Measurements from ENCODE around the gene TRIM15.
"Not testable (repeated sequence)": the region's sequence is repeated elsewhere in the genome, so short reads cannot be mapped to it uniquely, and the experiment has no call there.

Gene TRIM15

GRCh38 chr6:30162265-30163089, 869 bp upstream of the TRIM15 start:
- DNase-seq (ENCODE audit: low spot score), result no peak

GRCh38 chr6:30163918-30164654, 740 bp downstream of the TRIM15 start:
- no peak for DNase-seq (ENCODE audit: low spot score)

- DNase-seq (ENCODE audit: low spot score), result no peak
Measured at GRCh38 chr6:30164714-30165113, 1.4 kb downstream of the TRIM15 start.

GRCh38 chr6:30165238-30165637, 1.9 kb downstream of the TRIM15 start:
- DNase-seq (ENCODE audit: low spot score), result not testable (repeated sequence)

- no peak for DNase-seq (ENCODE audit: low spot score)
Measured at GRCh38 chr6:30167101-30167500, 3.8 kb downstream of the TRIM15 start.

GRCh38 chr6:30168741-30169140, 5.4 kb downstream of the TRIM15 start:
- DNase-seq (ENCODE audit: low spot score), result no peak

- DNase-seq (ENCODE audit: low spot score), result no peak
Measured at GRCh38 chr6:30169658-30170614, 6.6 kb downstream of the TRIM15 start.

GRCh38 chr6:30171677-30172471, 8.5 kb downstream of the TRIM15 start:
- DNase-seq (ENCODE audit: low spot score), result no peak

GRCh38 chr6:30172681-30173080, 9.3 kb downstream of the TRIM15 start:
- no peak for DNase-seq (ENCODE audit: low spot score)

- DNase-seq (ENCODE audit: low spot score), result no peak
Measured at GRCh38 chr6:30175765-30176164, 12.4 kb downstream of the TRIM15 start.

GRCh38 chr6:30178837-30179236, 15.5 kb downstream of the TRIM15 start:
- no peak for DNase-seq (ENCODE audit: low spot score)

GRCh38 chr6:30180145-30180544, 16.8 kb downstream of the TRIM15 start:
- DNase-seq (ENCODE audit: low spot score), result no peak

- DNase-seq (ENCODE audit: low spot score), result no peak
Measured at GRCh38 chr6:30184417-30185031, 21.2 kb downstream of the TRIM15 start.

GRCh38 chr6:30185846-30186484, 22.6 kb downstream of the TRIM15 start:
- no peak for DNase-seq (ENCODE audit: low spot score)

- no peak for DNase-seq (ENCODE audit: low spot score)
Measured at GRCh38 chr6:30188541-30188940, 25.2 kb downstream of the TRIM15 start.

- no peak for DNase-seq (ENCODE audit: low spot score)
Measured at GRCh38 chr6:30192076-30192475, 28.7 kb downstream of the TRIM15 start.

- DNase-seq (ENCODE audit: low spot score), result no peak
Measured at GRCh38 chr6:30194797-30195690, 31.7 kb downstream of the TRIM15 start.

- no peak for DNase-seq (ENCODE audit: low spot score)
Measured at GRCh38 chr6:30195951-30196350, 32.6 kb downstream of the TRIM15 start.

- no peak for DNase-seq (ENCODE audit: low spot score)
Measured at GRCh38 chr6:30196376-30196775, 33.0 kb downstream of the TRIM15 start.
